Effector memory CD8-positive, alpha-beta T cell (primary cell): Measurements from ENCODE around the gene LY9.
"Not testable (repeated sequence)": the region's sequence is repeated elsewhere in the genome, so short reads cannot be mapped to it uniquely, and the experiment has no call there.

Experiments
- ATAC-seq: fragments of 150-1000 bp; cut with Tn5 transposase; replicated peaks from 2 replicates; pipeline ENCODE4 v1.10.0; 2021; ENCODE audit warnings: mild to moderate bottlenecking, moderate library complexity
- DNase-seq, 3 experiments: peaks; one replicate each; pipeline ENCODE4 v3.0.0; 2021
- H3K27ac Mint-ChIP-seq, 2 donors: one replicate each; pipeline ENCODE4 v1.8.0; 2022; ENCODE audit warnings: mild to moderate bottlenecking in 2 of 2, mixed read lengths in 2 of 2, moderate library complexity in 2 of 2
- H3K27me3 Mint-ChIP-seq, 2 donors: one replicate each; pipeline ENCODE4 v1.8.0; 2022; ENCODE audit warnings: mixed read lengths in 2 of 2
- H3K36me3 Mint-ChIP-seq: one replicate; pipeline ENCODE4 v1.8.0; 2022; ENCODE audit warnings: mild to moderate bottlenecking, moderate library complexity, mixed read lengths; ENCODE audit not compliant: insufficient read depth
- H3K4me1 Mint-ChIP-seq, 2 donors: one replicate each; pipeline ENCODE4 v1.8.0; 2022; ENCODE audit warnings: low read depth in 2 of 2, mixed read lengths in 2 of 2
- H3K4me3 Mint-ChIP-seq, 2 donors: one replicate each; pipeline ENCODE4 v1.8.0; 2022; ENCODE audit warnings: mild to moderate bottlenecking in 2 of 2, mixed read lengths in 2 of 2, moderate library complexity in 2 of 2
- H3K9me3 Mint-ChIP-seq, 2 donors: one replicate each; pipeline ENCODE4 v1.8.0; 2022; ENCODE audit warnings: mixed read lengths in 2 of 2

LY9 gene

DNA sequence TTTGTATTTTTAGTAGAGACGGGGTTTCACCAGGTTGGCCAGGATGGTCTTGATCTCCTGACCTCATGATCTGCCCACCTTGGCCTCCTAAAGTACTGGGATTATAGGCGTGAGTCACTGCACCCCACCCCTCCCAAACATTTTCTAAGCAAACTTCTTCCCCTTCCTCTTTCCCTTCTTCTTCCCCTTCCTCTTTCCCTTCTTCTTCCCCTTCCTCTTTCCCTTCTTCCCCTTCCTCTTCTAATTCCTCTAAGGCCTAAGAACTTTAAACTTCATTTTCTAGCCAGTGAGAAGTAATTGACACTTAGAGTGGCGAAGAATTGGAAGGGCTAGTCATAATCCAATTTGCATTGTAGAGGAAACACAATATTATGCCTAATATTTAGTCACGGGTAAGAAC, 79.6 kb downstream of the LY9 start:
- not testable (repeated sequence) for H3K36me3 Mint-ChIP-seq, DNase-seq, H3K9me3 Mint-ChIP-seq, ATAC-seq, H3K27me3 Mint-ChIP-seq, H3K4me3 Mint-ChIP-seq
- H3K27ac Mint-ChIP-seq: peak overlapping the region in 1 of 2 donors; percentile 10
- peaks cover 19 to 23% of the 10 kb centered on the region in 2 donors for H3K4me1 Mint-ChIP-seq

DNA sequence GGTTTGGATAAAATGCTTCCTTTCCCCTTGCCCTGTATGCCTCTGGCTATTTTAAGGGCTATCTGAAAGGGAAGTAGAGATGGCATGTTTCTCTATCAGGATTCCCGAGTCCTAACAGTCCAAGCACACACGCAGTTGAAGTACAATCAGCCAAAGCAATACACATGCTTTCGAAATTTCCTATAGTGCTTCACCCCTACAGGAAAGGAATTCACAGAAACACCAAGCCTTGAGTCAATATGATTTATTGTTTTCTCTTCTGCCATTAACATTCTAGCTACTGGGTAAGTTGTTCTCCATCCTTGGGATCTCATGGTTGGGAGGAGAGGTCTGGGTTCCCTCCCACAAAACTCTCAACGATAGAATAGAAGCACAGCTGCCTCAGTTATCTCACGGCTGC, 80.3 kb downstream of the LY9 start:
- H3K27ac Mint-ChIP-seq: peak overlapping the region in 1 of 2 donors; percentile 57
- H3K36me3 Mint-ChIP-seq: peaks cover 4% of the 10 kb centered on the region
- H3K9me3 Mint-ChIP-seq: no peaks in the 10 kb centered on the region
- ATAC-seq (no peak), DNase-seq (no peak)
- peaks cover 19 to 23% of the 10 kb centered on the region in 2 donors for H3K4me1 Mint-ChIP-seq
- no peak overlapping the region for H3K4me3 Mint-ChIP-seq
- no peaks in the 10 kb centered on the region for H3K27me3 Mint-ChIP-seq

- Mint-ChIP-seq H3K27me3 (no peaks in the 10 kb centered on the region), H3K27ac (peak overlapping the region; percentile 57 to 72), H3K9me3 (no peaks in the 10 kb centered on the region), H3K4me1 (peaks cover 19 to 23% of the 10 kb centered on the region in 2 donors), H3K36me3 (peaks cover 4% of the 10 kb centered on the region), H3K4me3 (no peak overlapping the region)
- ATAC-seq (peak; percentile 57), DNase-seq (peak in 2 of 3 experiments; percentile 21)
These were observed 81.2 kb downstream of the LY9 start for GRCh38 chr1:160877221-160877620.
